HG02678 (cell line): ENCODE measurements around the gene ATRNL1.
A peak's percentile ranks its signal among the peaks of the same experiment; 100 is the strongest.
"Not testable (repeated sequence)": the region's sequence is repeated elsewhere in the genome, so short reads cannot be mapped to it uniquely, and the experiment has no call there.

Source experiments
- ATAC-seq: cut with Tn5 transposase; IDR thresholded peaks from one replicate; pipeline ENCODE4 v1.9.1; 2021; ENCODE audit warnings: mild to moderate bottlenecking, moderate library complexity; ENCODE audit not compliant: unreplicated experiment

Gene ATRNL1

DNA sequence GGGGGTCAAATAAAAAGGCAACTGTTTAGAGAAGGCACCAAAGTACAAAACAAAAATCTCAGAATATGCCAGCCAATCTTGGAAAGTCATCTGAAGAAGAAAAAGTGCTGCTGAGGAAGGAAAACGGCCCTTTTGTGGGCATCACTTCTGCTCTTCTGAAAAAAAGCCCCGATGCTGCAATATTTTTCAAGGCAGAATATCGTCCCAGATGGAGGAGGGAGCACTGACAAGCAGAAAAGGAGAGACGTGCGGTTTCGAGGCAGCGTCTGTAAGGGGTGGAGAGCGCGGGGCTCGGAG lies 959 bp upstream of the ATRNL1 start:
- no peak for ATAC-seq

GRCh38 chr10:115092555-115093285 lies 445 bp upstream of the ATRNL1 start:
- peak; percentile 73 for ATAC-seq

DNA sequence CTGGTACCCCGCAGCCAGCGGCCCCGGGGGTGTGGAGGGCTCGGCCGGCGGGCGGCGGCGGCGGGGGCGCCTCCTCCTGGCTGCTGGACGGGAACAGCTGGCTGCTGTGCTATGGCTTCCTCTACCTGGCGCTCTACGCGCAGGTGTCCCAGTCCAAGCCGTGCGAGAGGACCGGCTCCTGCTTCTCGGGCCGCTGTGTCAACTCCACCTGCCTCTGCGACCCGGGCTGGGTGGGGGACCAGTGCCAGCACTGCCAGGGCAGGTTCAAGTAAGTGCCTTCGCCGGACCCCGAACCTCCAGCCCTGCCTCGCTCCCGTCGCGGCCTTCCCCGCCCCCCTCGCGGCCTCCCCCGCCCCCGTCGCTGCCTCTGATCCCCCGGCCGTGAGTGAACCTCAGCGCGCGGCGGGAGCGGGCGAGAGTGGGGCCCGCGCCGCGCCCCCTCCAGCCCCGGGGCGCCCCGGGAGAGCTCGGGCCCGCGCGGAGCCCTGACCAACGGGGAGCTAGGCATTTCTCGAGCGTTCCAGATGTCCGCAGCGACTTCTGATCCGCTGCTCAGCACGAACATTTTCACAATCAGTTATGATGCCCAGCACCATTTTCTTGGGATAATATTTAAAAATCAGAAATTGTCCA lies 727 bp downstream of the ATRNL1 start:
- ATAC-seq, result peak; percentile 47

- ATAC-seq, result no peak
Observed at GRCh38 chr10:115094416-115095140, 1.4 kb downstream of the ATRNL1 start.

DNA sequence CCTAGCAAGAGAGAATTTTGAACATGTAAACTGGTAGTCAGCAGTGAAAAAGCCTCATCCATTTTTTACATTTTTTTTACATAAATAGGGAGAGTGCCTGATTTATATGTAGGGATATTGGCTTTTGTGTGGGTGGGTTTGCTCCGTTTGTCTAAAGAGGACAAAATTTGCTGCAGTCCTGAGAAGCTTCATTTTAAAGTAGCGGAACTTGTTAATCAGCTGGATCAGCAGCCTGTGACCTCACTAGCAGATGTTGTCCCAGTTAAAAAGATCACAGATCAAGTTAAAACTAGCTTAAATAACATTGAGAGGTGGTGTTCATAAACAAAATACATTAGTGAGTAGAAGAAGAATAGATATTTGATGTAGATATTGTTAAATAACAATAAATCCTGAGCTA lies 2.6 kb downstream of the ATRNL1 start:
- no peak for ATAC-seq

- no peak for ATAC-seq
Observed at GRCh38 chr10:115103700-115104099, 10.5 kb downstream of the ATRNL1 start.

DNA sequence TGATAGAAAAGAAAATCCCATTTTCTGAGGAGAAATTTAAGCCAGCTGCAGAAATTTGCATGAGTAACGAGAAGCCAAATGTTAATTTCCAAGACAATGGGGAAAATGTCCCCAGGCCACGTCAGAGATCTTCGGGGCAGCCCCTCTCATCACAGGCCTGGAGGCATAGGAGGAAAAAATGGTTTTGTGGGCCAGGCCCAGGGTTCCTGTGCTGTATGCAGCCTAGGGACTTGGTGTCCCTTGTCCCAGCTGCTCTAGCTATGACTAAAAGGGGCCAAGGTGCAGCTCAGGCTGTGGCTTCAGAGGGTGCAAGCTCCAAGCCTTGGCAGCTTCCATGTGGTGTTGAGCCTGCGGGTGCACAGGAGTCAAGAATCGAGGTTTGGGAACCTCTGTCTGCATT lies 12.2 kb downstream of the ATRNL1 start:
- ATAC-seq, result not testable (repeated sequence)

DNA sequence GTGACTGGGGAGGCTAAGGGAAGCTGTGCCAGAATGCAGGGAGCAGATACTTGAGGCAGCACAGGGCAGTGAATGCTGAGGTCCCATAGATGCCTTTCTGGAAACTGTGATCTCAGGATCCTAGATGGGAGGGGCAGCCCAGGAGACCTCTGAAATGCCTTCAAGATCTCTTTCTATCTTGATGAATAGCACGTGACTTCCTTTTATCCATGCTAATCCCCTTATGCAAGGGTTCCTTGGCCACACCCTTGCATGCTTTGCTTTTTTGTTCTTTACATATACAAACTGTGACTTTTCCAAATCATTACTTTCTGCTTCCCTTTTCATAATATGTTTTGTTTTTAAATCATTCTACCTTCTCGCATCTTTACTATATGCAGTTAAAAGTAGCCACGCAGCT lies 14.7 kb downstream of the ATRNL1 start:
- no peak for ATAC-seq

DNA sequence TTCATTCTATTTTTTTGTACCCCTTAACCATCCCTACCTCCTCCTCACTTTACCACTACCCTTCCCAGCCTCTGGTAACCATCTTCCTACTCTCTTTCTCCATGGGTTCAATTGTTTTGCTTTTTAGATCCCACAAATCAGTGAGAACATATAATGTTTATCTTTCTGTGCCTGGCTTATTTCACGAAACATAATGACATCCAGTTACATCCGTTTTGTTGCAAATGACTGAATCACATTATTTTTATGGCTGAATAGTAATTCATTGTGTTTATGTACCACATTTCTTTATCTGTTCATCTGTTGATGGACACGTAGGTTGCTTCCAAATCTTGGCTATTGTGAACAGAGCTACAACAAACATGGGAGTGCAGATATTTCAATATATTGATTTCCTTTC lies 24.1 kb downstream of the ATRNL1 start:
- ATAC-seq, result no peak

DNA sequence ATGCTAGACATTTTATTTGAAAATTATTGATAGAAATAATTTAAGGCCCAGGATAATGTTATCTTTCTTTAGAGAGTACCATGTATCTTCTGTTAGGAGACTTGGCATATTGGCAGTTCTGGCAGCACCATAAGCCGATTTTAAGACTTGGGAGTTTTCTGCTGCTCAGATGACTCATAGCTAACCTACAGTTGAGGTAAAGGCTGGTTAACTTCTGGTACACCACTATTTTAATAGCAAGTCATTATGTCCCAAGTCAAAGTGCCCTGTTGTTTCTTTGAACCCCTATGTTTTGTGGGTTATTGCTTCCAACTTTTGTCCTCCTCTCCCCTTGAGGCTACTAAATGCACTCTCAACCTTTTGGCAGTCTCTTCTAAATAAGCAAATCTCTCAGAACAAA lies 25.2 kb downstream of the ATRNL1 start:
- ATAC-seq, result no peak

GRCh38 chr10:115125505-115125904 lies 32.3 kb downstream of the ATRNL1 start:
- no peak for ATAC-seq

- no peak for ATAC-seq
Observed at GRCh38 chr10:115129752-115130151, 36.6 kb downstream of the ATRNL1 start.

DNA sequence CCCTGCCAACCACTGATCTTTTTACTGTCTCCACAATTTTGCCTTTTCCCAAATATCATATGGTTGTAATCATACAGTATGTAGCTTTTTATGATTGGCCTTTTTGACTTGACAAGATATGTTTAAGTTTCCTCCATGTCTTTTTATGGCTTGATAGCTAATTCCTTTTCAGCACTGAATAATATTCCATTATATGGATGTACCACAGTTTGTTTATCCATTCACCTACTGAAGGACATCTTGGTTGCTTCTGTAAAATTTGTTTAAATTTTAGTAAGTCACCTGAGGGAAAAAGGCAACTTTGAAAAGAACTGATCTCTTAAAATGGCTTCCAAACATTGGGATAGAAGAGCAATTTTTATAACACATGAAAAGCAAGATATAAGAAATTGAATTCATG lies 43.5 kb downstream of the ATRNL1 start:
- ATAC-seq, result no peak

DNA sequence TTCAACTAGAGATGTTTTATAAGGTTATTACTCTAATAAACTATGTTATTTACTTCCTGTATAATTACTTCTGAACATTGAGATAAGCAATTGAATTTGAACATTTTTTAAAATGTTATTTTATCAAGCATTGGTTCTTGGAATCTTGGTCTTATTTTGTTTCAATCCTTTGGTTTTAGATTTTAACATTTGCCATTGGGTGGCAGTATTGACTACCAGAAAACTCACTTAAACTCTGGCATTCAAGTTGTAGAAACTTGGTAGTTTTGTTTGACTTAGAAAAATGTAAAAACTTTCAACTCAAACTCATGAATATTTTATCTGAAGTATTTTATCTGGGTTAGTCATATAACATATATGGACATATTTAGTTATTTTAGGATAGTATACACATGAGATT lies 48.1 kb downstream of the ATRNL1 start:
- no peak for ATAC-seq

DNA sequence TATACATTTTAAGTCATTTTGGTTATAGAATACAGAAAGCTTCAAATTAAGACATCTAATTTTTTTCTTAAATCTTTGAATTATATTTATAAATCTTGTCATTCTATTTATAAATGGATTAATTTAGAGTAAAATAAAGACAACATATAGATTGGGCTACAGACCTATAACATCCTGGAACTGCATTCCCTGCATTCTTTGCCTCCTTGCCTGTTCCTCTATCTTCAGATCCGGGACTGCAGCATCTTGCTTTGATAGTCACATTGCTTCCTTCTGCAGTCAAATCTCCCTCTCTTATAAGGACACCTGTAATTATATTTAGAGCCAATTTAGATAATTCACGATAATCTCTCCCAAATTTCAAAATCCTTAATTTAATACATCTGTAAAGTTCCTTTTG lies 64.2 kb downstream of the ATRNL1 start:
- no peak for ATAC-seq

DNA sequence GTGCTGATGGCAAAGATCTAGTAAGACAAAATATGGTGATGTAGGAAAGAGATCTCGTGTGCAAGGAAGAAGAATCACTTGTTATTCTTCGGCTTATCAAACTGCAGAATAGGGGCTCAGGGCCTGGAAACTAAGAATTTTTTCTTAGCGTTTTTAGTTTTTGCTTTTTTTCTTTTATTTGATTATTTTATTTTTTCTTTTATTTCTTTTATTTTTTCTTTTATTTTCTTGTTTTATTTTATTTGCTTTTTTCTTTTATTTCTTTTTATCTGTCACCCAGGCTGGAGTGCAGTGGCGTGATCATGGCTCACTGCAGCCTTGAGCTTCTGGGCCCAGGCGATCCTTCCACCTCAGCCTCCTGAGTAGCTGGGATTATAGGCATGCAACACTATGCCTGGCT lies 70.0 kb downstream of the ATRNL1 start:
- ATAC-seq, result no peak

GRCh38 chr10:115164220-115164619 lies 71.1 kb downstream of the ATRNL1 start:
- no peak for ATAC-seq

DNA sequence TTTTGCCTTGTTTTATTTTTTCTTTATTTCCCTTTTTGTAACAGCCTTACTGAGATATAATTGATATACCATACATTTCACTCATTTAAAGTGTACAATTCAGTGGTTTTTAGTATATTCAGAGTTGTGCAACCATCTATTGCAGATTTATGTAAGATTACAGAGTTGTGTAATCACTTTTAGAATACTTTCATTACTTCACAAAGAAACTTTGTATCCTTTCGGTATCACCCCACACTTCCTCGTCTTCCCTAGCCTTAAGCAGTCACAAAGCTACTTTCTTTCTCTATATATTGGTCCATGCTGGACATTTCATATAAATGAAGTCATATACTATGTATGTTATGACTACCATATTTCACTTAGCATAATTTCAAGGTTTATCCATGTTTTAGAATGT lies 74.6 kb downstream of the ATRNL1 start:
- no peak for ATAC-seq

GRCh38 chr10:115171392-115171960 lies 78.3 kb downstream of the ATRNL1 start:
- ATAC-seq, result no peak

GRCh38 chr10:115173915-115174443 lies 80.8 kb downstream of the ATRNL1 start:
- no peak for ATAC-seq

DNA sequence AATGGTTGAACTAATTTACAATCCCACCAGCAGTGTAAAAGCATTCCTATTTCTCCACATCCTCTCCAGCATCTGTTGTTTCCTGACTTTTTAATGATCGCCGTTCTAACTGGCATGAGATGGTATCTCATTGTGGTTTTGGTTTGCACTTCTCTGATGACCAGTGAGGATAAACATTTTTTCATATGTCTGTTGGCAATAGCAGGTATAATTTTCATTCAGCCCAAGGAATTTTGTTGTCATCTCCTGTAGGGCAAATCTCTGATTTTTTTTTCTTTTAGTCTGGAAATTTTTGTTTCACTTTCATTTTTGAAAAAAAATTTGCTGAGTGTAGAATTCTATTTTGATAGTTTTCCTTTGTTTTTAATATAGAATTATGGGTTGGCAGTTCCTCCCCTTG lies 114.1 kb downstream of the ATRNL1 start:
- not testable (repeated sequence) for ATAC-seq

- ATAC-seq, result peak; percentile 51
Observed at GRCh38 chr10:115209133-115209532, 116.0 kb downstream of the ATRNL1 start.
